ENCODE data around the gene GNG12.

The GNG12 gene

DNA sequence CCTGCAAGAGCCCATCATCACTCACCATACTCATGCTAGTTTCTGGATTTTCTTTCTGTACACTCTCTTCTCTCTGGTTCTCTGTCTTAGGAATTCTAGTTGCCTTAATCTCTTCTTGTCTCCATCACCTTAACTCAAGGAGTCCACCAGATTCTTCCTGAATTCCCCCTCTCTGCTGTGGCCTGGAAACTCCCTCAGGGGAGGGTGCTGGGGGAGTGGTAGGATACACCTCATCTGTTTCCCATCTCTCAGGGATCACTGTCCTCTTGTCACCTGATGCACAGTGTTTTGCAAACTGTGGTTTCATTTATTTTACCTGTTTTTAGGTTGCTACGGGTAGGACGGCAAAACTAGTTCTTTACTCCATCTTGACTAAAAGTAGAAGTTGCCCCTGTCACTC lies 6.6 kb upstream of the GNG12 start:
- DNase-seq, result no peak

DNA sequence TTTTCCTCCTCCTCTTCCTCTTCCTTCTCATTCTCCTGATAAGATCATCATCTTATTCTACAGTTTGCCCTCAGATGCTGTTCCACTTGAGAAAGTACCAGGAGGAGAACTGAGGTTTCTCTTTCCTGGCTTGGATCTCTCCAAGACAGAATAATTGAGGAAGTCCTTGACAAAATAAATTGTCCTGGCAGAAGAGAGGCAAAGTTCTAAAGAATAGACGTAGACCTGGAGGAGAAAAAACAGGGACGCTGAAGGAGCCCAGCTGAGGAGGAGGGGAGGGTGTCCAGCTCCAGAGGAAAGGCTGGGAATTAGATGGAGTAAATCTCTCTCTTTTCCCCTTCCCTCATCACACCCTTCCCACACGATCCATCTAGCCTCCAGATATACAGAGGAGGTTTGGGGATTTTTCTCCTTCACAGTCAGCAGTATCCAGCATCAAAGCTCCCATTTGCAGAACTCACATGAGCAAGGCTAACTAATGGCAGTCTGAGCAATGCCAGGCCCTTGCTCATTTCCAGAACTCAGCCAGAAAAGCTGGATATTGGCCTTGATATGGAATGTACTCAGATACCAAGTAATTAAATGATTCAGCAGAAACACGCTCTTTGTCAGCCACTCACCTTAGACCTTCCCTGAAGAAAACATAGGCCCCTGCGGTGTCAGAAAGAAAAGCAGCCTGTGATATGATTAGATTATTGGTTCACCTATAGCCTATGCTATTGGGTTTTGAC lies 5.1 kb upstream of the GNG12 start:
- no peak for DNase-seq

DNA sequence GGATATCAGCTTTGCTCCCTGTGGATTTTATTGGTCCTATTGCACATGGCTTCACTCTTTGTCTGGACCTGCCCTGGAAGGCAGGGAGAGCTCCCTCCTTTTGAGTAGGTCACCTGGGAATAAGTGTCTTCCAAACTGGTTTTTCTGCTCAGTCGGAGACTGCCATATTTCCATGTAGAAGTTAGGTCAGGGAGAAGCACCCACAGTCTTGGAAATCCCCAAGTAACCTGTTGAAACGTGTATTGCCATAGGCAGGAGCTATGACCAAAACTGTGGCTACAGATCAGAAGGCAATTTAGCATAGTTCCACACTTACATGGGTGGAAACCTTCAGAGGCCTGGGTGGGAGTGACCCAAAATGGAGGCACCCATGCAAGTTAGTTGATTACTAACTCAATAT lies 3.5 kb upstream of the GNG12 start:
- DNase-seq, result no peak

DNA sequence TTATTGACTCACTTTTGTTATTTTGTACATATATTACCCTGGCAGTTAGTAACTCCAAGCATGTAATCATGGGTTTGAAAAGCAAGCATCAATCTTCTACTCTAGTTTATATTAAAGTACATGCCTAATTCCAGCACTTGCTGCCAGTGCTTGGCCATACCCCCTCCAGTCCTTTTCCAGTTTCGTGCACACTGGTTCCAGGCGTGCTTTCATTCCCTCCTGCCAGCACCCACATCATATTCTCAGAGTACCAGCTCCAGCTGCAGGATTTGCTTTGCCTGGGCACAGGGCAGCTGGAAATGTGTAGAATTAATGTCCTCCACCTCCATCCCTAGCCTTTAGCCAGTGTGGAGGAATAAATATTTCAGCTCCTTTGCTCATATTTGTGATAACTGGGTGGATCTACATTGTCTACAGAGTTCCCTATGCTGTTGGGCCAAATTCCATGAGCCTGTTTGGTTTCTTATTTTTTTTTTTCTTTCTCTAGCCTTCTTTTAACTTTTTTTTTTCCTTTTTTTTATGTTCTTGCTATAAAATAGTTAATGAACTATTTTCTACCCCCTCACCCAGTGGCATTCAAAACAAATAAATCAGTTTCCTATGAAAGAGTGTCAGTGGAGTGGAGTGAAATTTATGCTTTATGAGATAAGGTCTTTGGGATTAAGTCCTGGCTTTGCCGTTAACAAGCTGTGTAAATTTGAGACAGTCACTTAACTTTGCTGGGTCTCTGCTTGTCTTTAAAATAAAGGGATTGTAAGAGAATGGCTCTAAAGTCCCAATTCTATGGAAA lies 2.6 kb upstream of the GNG12 start:
- DNase-seq, result no peak

DNA sequence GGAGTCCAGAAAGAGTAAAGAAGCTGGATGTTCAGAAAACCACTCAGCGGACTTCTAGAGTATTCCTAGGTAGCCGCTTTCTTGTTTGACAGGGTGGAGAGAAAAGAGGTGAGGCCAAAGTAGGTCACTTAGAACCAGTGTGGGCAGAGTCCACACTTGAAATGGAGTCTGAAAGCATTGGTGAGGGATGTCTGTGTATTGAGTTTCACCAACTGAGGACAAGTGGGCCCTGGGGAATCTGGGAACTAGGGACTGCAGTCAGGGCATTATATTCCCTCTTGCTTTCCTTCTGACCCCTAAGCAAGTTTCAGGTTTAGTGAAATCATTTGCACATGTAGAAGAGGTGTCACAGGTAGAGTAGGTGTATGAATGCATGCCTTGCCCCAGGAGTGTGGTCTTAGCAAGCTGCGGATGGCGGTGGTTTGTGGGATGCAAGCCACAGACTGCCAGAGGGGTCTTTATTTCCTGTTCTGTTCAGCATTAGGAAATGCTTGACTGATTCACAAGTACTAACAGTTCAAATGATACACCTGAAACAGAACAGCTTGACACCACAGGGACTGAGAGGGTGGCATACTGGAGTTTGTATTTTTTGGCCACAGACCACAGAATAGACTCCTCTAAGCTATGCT lies 1.1 kb upstream of the GNG12 start:
- no peak for DNase-seq

DNA sequence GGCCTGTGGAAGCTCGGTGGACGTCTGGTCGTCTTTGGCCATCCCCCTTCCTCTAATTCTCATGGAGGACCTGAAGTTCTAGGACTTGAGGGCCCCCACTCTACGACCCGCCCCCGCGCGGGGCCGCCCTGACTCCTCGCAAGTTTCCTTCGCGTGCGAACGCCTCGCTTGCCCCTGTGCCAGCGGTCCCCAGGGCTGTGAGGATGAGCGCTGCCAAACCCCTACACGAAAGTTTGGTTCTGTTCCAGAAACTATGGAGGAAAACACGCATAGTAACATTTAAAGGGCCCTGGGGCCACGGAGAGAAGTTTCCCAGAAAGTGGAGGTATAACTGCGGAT lies 304 bp upstream of the GNG12 start:
- DNase-seq, result no peak

DNA sequence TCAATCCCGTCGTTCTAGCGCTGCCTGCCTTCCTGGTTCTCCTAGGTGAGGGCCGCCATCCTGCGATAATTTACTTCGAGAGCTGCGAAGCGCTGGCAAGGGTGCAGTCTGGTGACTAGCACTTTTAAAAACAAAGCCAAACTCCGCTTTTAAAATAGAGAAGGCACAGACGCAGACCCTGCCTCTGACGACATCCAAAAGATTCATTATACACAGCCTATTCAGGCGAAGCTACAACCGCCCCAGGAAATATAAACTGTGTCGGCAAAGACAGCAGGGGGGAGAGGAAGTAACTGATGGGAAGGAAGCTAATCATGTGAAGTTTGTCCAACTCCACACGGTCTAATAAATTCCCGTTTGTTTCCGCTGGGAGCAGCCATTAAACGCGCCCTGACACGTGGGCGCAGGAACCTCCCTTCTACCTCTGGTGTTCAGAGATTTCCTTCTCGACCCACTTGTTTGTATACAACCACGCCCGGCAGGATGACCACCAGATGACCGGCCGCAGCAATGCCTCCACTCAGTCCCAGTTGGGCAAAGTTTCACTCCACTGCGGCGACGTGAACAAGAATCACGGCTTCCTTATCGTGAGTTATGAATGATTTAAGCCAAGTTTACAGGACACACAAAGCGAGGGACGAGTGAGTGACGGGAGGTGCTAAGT lies 1.3 kb downstream of the GNG12 start:
- DNase-seq, result no peak

DNA sequence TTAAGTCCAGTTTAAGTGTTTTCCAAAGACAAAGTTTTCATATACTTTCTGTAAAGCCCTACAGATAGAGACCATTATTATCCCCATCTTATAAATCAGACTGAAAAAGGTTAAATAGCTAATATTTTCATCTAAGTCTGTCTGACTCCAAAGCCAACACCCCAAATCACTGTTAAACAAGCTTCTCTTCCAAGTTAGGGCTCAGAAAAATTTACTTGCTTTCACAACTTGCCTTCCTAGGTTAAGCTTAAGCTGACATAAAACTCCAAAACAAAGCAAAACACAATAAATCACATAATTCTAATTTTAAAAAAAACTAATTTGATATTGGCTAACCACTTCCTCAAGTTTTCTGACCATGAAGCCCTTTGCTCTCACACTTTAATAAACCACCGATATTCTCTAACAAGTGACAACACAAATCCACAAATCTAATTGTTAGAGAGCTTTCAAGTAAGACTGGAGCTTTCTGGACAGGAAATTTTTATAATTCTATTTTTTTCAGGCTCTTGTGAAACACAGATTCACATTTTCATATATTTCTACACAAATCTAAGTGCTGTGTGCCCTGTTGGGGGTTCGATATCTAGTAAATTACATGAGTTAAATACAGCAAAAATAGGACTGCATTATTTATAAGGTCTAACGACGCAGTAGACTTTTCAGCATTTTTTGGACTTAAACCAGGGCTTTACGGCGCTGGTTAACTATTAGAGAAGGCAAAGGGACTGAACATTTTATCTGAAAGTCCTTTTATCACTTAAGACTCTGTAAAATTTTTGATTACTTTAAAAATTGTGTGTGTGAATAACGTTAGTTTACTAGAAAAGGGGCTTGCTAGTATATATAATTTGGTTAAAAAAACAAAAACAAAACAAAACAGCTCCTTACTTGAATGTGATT lies 2.1 kb downstream of the GNG12 start:
- no peak for DNase-seq

DNA sequence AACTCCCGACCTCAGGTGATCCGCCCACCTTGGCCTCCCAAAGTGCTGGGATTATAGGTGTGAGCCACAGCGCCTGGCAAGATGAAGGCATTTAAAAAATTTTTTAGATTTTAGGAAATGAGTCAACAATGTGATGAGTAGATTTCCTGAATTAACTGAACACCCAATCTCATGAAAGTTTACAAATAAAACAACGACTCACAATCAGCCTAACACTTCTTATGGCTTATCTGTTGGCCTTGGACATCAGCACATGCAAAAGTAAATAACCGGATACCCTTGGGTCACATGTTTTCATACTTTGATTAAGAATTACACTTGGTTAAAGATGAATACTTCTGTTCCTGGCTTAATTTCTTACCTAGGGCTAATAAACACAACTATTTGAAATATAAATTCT lies 3.0 kb downstream of the GNG12 start:
- no peak for DNase-seq

DNA sequence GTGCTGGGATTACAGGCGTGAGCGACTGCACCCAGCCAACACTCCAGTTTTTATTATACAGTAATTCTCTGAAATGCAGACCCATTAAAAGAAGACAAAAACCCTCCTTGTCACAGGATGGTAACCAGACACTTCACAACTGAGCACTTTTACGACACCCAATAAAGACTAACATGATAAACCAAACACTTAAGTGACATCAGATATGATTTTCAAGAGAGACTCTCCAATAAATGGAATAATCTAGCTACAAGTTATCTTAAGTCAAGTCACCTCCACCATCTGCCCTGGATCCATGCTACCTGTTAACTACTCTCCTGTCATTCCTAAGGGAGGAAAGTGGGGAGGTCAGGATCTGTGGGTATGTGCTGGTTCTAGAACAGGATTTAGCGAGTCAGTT lies 5.6 kb downstream of the GNG12 start:
- no peak for DNase-seq

DNA sequence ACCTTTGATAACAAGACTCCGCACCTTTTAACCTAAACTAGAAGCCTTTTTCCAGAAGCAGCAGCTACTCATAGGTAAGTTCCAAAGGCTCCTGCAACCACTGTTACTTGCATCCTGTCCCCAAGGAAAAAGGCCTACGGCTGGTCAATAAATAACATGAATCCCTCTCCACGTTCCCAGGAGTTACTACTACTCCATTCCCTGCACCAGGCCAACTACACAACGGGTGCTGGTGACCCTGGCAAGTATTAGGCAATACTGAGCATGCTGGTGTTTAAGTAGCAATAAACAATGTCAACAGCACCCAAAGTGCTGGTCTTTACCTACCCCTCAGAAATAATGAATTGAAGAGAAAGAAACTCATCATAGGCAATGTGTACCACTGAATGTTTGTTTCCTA lies 7.7 kb downstream of the GNG12 start:
- DNase-seq, result no peak

DNA sequence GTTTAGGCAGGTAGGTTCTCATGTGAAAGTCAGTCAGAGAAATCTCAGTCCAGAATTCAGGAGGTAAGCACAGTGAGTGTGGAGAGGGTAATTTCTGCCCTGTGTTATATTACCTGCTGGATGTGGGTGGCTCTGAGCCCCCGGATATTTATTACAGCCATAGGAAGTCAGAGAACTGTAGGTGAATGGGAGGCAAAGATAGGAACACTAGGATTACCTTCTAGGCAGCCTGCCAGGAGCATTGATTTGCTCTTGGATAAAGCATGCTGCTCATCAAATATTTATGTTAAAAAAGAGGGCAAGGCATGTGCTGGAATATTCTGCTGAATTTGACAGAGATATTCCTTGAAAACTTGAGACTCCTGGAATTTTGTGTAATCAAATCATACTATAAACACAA lies 8.5 kb downstream of the GNG12 start:
- no peak for DNase-seq

DNA sequence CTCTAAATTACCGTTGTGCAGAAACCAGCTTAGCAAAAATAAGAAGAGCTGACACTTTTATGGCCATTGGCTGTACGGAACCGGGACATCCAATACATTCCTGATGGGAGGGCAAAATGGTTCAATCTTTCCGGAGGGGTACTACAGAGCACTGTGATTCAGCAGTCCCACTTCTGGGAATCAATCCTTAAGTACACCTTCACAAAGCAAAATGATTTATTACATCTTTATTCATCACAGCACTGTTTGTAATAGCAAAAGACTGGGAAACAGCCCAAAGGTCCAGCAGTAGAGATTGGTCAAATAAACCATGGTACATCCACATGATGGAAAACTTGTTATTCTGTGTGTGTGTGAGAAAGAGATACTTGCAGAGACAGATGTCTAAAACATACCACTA lies 9.7 kb downstream of the GNG12 start:
- no peak for DNase-seq

DNA sequence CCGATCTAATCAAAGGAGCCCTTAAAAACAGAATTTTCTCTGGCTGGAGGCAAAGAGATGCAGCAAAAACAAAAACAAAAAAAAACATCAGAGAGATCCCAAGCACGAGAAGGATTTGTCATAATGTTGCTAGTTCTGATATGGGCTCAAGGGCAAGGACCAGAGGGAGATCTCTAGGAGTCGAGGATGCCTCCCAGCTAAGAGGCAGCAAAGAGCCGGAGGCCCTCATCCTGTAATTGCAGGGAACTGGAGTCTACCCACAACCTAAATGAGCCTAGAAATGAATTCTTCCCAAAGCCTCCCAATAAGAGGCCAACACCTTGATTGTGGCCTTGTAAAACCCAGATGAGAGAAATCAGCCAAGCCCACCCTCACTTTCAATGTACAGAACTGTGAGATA lies 12.0 kb downstream of the GNG12 start:
- no peak for DNase-seq

DNA sequence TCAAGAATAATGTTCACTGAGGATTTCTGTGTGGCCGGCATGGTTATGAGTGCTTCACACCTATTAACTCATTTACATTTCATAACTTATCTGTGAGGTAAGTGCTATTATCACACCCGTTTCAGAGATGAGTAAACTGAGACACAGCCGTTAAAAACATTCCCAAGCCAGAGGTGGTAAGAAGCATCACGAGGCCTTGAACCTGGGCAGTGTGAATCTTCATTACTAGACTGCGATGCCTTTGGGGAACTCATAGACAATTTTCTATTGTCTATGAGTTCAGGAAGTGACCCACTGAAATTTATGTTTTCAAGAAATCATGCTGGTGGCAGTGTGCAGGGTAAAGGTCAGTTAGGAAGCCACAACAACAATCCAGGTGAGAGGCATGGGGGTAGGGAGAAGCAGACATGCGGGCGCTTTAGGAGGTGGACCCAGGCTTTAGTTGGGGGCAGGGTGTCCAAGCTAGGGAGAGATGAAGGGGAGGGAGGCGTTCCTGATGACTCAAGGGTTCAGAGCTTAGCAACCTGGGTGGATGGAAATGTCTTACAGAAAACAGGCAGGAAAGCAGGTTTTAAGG lies 14.5 kb downstream of the GNG12 start:
- DNase-seq, result no peak

DNA sequence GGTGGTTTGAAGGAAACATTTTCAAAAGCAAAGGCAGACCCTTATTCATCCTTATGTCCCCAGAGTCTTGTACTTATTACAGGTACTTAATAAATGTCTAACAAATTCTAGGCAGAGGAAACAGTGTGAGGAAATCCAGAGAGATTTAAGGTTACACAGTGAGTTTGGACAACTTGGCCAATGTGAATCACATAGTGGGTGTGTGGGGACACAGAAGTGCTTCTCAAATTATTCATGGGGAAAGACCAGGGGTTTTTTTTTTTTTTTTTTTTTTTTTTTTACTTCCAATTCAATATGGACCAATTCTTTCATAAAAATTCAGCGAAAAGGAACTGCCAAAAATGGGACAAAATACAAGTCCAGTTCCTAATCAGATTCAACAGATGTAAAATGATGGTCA lies 15.1 kb downstream of the GNG12 start:
- DNase-seq, result no peak

DNA sequence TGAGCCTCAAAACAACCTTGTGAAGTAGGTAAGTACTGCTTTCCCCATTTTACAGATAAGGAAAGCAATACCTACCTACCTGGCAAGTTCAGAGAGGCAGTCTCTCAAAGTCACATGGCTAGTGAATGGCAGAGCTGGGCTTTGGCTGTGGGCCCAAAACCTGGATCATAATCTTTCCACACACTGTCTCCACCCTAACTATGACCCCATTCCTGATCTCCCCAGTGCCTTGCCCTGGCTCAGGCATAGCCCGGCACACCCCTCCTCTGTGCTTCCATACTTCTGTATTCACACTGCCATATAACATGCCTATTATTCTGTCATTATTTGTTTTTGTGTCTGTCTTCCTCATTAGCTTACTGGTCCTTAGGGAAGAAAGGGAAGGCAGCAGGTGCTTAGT lies 15.9 kb downstream of the GNG12 start:
- no peak for DNase-seq

DNA sequence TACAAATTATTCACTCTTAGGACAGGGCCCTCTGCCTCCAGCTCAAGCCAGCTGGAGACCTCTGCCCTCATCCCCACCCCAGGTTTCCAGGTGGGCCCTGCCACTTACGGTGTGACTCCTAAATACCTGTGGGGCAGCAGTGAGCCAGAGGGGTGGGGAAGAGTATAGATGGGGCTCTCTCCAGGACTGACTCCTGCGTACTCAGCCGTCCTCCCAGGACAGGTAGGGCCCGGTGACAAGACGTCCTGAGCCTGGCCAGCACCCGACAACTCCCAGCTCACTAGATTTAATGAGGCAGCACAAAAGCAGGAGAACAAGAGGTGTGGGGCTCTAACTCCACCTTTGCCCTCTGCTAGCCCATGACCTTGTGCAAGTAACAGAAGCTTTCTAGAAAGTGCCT lies 16.8 kb downstream of the GNG12 start:
- DNase-seq, result no peak

DNA sequence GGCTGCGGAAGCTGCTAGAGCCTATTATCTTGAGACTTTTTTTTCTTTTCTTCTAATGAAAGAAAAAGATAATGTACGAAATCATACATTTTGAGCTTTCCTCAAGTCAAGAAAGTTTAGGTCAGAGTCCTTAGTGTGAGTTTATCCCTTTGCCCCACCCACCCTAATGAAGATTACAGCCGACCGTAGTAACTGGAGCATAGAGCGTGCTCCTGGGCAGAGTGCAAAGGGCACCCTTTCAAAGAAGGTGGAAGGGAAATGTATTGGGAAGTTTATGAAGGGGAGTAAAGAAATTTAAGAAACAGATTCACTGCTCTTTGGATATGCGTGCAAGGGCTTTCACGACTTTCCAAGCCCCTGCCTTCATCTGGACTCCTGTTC lies 17.2 kb downstream of the GNG12 start:
- no peak for DNase-seq

DNA sequence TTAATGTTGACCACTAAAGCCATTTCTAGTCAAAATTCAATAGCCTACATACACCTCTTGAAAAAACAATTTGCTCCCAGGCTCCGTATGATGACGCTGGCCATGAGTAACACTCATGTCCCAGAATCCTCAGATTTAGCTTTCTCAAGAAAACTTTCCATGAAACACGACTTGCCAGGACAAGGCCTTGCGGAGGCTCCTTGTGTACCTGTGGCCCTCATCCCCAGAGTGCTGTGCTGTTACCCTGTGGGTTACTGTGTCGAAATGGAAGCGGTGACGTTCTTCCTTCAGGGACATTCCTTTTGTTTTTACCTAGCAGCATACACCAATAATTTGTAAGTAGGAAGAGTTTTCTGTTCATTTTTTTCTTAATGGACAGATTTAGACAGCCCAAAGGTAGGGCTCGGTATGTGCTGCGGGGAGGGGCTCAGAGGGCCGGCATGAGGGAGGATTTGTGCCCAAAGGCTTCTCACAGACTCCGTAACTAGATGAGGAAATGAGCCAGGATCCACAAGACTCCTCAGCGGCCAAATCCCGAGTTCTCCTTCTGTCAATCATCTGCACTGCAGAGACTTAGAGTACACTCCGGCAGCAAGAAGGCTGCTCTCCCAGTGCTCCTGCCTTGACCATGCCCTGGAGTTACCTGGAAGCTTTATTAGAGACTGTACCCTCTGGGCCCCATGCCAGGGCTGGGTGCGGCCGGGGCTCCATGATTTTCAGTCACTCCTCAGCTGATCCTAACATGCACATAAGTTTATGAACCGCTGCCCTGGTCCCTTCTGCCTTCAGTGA lies 17.8 kb downstream of the GNG12 start:
- DNase-seq, result no peak

DNA sequence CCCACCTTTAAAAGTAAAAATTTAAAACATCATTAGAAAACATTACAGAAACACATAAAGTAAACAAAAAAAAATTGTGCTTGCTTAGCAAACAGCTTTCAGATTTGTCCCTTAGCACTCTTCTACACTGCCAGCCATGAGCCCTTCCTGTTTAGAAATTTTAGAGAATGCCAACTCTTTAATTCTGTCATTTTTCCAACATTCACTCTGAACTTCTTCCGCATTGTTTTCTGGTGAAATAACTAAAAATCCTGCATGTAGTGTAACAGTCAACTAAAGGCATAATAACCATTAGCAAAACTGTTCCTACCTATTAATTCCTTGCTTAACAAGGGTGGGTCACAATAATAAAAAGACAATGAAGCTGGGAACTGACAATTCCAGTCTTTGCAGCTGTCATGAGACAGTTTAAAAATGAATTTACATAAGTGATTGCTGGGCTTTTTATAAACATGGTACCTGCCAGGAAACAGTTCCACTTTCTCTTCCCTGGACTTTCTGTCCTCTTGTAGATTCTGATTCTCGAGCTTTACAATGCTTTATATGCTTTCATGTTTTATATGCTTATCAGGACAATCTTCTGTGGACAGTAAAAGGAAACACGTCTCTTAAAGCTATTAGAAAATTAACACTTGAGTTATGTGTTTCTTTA lies 19.0 kb downstream of the GNG12 start:
- DNase-seq, result no peak

All from CD4-positive, alpha-beta T cell treated with Interleukin-4 for 4 hours (primary cell).